GM19452 (cell line): Measurements from ENCODE around the gene FHL1.
"Not testable (repeated sequence)": the region's sequence is repeated elsewhere in the genome, so short reads cannot be mapped to it uniquely, and the experiment has no call there.

Source experiments
- ATAC-seq: cut with Tn5 transposase; IDR thresholded peaks from one replicate; pipeline ENCODE4 v1.9.1; 2021; ENCODE audit not compliant: unreplicated experiment

FHL1 gene

GRCh38 chrX:136147315-136147901, at the start of gene FHL1:
Gene FHL1 (plus strand): TSS chrX:136147533.
- ATAC-seq, result no peak

- ATAC-seq, result no peak
Measured at GRCh38 chrX:136097871-136098805, 49.2 kb upstream of the FHL1 start.

GRCh38 chrX:136104936-136105335, 42.4 kb upstream of the FHL1 start:
- ATAC-seq, result no peak

GRCh38 chrX:136106920-136107528, 40.3 kb upstream of the FHL1 start:
- no peak for ATAC-seq

- ATAC-seq, result not testable (repeated sequence)
Measured at GRCh38 chrX:136108905-136109304, 38.4 kb upstream of the FHL1 start.

- ATAC-seq, result no peak
Measured at GRCh38 chrX:136112286-136112685, 35.0 kb upstream of the FHL1 start.

GRCh38 chrX:136112778-136113177, 34.6 kb upstream of the FHL1 start:
- ATAC-seq, result no peak

- ATAC-seq, result no peak
Measured at GRCh38 chrX:136115126-136115903, 32.0 kb upstream of the FHL1 start.

GRCh38 chrX:136115904-136116297, 31.4 kb upstream of the FHL1 start:
- ATAC-seq, result no peak

GRCh38 chrX:136121788-136122187, 25.5 kb upstream of the FHL1 start:
- ATAC-seq, result no peak

GRCh38 chrX:136122207-136122606, 25.1 kb upstream of the FHL1 start:
- ATAC-seq, result no peak

GRCh38 chrX:136125106-136125505, 22.2 kb upstream of the FHL1 start:
- no peak for ATAC-seq

GRCh38 chrX:136126371-136126770, 21.0 kb upstream of the FHL1 start:
- no peak for ATAC-seq

- ATAC-seq, result no peak
Measured at GRCh38 chrX:136126872-136127406, 20.4 kb upstream of the FHL1 start.

GRCh38 chrX:136128743-136129142, 18.6 kb upstream of the FHL1 start:
- no peak for ATAC-seq

- ATAC-seq, result no peak
Measured at GRCh38 chrX:136130931-136131833, 16.2 kb upstream of the FHL1 start.

- no peak for ATAC-seq
Measured at GRCh38 chrX:136138939-136139338, 8.4 kb upstream of the FHL1 start.

- no peak for ATAC-seq
Measured at GRCh38 chrX:136141569-136141968, 5.8 kb upstream of the FHL1 start.

- no peak for ATAC-seq
Measured at GRCh38 chrX:136142592-136142991, 4.7 kb upstream of the FHL1 start.

GRCh38 chrX:136143711-136144110, 3.6 kb upstream of the FHL1 start:
- no peak for ATAC-seq
